NCI-H187 (cell line): ENCODE results near the gene SAMD4B.

Experiments used
- DNase-seq, 2 experiments: peaks; one replicate each; lab custom pipeline; 2025; lab: John Stamatoyannopoulos, UW

SAMD4B gene

GRCh38 chr19:39409208-39410016 lies 67.2 kb downstream of the SAMD4B start:
- peak; percentile 60 to 89 for DNase-seq

DNA sequence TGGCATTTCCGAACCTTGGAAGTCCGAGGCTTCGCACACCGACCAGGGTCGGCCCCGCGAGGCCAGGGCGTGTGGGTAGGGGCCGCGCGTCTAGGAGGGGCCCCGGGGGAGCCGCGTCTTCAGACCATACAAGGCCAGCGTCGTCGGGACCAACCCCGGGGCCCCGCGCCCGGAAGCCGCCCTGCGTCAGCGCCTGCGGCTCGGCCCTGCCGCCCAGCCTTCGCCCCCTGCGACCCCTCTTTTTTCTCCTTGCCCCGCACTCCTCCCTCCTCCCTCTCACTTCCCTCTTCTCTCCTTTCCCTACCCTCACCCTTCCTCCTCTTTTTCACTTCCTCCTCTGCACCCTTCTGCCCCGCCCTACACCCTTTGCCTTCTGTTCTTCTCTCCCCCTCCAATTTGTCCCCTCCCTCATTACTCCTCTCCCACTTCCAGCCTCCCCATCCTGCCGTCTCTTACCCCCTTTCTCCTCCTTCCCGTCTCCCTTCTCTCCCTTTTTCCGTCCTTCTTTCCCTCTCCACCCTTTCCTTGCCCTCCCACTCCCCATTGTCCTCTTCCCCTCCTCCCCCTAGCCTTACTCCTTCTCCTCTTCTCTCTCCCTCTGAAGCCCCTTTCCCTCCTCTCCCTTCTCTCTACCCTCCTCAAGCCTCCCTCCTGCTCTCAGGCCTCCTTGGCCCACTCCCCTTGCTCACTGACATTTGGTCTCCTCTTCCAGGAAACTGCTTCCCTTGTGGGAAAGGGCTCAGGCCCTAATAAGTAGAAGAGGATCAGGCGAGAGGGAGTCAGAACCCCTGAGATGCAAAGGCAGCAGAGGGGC lies 68.0 kb downstream of the SAMD4B start:
- no peak for DNase-seq

DNA sequence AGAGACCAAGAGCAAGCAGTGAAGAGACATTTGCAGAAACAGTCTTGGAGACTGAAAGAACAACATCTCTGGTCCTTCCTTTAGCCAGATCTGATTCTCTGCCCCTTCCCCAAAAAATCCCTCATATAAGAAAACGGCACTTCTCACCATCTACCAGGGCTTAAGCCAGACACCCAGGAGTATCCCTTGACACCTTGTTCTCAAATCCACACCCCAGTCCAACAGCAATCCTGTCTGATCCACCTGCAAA lies 68.5 kb downstream of the SAMD4B start:
- DNase-seq = no peak

DNA sequence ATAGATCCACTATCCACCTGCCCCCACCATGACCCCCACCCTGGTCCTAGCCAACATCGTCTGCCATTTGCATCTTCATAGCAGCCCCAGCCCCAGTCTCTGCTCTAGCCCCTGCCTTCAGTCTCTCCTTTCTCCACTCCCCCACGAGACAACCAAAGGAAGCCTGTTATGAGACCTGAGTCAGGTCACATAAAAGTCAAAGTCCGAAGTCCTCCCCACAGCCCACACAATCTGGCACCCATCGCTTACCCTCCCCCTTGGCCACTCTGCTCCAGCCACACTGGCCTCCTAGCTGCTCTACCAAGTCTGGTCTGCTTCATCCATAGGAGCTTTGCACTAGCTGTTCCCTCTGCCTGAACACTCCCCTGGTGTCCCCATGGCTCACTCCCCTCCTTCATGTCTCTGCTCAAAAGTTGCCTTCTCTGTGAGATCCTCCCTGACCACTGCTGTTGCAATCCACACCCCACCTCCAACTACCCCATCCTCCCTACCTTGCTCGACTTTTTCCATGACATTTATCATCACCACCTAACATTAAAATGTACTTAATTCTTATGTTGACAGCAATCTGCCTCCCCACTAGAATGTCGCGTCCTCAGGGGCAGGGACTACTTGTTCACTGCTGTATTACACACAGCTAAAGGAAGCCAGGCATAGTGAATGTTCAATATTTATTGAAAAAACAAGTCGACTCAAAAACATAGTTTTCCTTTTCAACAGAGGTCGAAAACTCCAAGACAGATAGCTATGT lies 69.0 kb downstream of the SAMD4B start:
- no peak for DNase-seq

DNA sequence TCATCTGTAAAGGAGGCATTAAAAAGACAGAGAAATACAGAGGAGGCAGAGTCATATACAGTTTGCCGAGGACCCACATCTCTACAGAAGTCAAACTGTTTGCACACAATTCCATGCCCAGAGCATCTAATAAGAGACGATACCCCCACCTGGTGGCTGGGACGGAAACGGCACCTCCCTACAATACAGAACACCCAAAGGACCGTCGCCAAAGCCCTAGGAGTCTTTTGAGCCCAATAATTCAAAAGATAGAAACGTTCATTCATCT lies 69.5 kb downstream of the SAMD4B start:
- DNase-seq = peak; percentile 88 to 99

DNA sequence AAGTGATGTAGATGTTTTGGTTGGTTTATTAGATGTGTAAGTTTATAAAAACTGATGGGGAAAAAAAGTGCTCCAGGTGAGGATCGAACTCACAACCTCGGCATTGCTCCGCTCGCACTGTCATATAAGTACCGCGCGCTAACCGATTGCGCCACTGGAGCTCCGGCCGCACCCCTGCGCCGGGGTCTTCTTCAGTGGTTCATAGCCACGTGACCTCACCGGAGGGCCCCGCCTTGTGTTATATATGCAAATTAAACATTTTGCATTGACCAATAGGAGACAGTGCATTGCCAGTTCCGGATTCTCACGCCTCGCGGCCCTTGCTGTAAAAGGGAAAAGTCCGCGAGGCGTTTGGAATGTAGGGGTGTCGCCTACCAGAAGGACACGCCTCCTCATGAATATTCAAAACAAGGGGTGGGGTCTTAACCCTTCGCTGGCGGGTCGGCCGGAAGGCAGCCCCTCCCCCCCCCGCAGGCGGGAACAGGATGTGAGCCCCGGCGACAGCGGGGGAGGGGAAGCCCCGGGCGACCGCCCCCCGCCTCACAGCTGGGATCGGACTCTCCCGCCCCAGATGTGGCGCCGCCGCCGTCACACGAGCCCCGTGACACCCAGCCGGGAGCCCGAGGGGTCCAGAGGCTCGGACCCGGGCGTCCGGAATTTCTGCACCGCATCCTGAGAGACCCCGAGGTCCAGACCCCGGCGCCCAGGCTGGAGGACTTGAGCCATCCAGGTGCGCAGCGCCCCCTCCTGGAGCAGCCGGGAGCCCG lies 70.1 kb downstream of the SAMD4B start, which contains the start of gene PLEKHG2:
Gene PLEKHG2, plus strand, starts transcription at position 570 of the 767 bp plus-strand sequence. CDS start 1,418 bp downstream, outside the sequence.
- DNase-seq = peak; percentile 97 to 99

GRCh38 chr19:39412867-39413271 lies 70.6 kb downstream of the SAMD4B start:
- DNase-seq = no peak

- DNase-seq = peak in 1 of 2 experiments; percentile 25
Observed at GRCh38 chr19:39413272-39413910, 71.2 kb downstream of the SAMD4B start.

DNA sequence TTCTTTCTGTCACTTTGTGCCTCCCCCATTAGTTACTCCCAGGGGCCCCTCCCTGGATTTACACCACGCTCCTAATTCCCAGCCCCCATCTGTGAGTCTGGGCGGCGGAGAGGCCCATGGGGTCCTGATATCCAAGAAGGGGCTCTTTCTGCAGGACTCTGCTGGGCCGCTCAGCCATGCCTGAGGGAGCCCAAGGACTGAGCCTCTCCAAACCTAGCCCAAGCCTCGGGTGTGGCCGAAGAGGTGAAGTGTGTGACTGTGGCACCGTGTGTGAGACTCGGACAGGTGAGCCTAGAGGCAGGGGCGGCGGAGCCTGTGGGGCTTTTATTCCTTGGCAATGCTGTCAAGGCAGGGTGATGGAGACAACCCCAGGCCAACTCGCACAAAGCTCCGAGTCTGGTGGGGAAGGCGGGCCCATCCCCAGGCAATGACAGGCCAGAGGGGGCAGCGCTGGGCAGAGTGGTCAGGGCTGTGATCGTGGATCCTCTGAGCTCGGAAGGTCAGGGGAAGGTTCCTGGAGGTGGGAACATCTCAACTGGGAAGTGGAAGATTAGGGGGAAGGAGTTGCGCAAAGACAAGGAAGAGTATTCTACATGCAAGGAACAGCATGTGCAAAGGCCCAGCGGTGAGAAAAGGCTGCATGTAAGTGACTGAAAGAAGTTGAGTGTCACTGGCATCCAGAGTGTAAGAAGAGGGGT lies 71.8 kb downstream of the SAMD4B start:
- DNase-seq = no peak

DNA sequence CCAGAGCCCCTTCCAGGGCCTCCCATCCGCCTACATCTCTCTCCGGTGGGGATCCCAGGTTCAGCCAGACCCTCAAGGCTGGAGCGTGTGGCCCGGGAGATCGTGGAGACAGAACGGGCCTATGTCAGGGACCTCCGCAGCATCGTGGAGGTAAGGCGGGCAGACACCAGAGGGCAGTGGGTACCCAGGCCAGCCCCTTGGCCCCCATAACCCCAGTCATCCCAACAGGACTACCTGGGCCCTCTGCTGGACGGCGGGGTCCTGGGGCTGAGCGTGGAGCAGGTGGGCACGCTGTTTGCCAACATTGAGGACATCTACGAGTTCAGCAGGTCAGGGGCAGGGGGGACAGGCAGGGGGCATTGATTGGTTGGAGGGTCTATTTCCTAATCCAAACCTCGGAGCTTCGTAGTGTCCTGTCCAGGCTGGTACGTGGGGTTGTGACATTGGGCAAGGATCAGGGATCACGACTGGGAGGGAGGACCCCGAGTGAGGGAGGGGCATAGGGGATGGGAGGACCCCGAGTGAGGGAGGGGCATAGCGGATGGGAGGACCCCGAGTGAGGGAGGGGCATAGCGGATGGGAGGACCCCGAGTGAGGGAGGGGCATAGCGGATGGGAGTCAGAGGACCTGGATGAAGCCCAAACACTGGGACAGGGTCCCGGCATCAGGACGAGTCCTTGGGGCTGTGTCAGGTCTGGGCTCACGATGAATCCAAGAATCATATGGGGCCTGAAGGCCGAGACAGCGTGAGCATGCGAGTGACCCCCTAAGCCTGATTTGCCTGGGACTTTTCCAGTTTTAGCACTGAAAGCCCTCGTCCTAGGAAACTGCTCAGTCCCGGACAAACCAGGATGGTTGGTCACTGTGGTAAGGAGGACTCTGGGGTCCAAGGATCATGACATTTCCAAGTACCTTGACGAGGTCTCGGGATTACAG lies 73.2 kb downstream of the SAMD4B start:
- DNase-seq = no peak

GRCh38 chr19:39416152-39417120 lies 74.2 kb downstream of the SAMD4B start:
- DNase-seq = no peak

GRCh38 chr19:39417463-39418181 lies 75.4 kb downstream of the SAMD4B start:
- no peak for DNase-seq

DNA sequence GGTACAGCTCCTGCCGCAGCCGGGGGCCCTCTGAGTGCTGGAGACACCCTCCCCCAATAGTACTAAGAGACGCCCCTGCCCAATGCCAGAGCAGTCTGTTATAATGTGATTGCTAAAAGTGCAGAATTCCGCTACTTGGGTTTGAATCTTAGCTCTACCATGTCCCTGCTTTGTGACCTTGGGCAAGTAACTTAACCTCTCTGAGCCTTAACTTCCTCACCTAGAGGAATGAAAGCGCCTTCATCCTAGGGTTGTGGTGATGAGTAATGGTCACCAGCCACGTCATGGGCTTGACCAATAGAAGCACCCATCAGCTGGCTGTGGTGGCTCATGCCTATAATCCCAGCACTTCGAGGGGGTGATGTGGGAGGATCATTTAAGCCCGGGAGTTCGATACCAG lies 76.8 kb downstream of the SAMD4B start:
- DNase-seq = no peak

- DNase-seq = no peak
Observed at GRCh38 chr19:39420769-39421168, 78.5 kb downstream of the SAMD4B start.

DNA sequence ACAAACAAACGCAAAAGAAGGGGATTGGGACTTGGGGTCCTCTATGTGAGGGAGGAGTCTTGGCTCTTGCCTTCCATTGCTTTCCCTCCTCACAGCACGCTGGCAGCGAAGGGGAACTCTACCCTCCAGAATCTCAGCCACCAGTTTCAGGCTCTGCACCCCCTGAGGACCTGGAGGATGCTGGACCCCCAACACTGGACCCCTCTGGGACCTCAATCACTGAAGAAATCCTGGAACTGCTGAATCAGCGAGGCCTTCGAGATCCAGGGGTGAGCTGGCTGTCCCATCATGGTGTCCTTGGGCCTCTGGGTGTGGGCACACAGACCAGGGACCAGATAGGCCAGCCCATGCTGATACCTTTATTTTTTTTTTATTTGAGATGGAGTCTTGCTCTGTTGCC lies 79.8 kb downstream of the SAMD4B start:
- no peak for DNase-seq

GRCh38 chr19:39423258-39424086 lies 81.3 kb downstream of the SAMD4B start:
- DNase-seq = no peak

DNA sequence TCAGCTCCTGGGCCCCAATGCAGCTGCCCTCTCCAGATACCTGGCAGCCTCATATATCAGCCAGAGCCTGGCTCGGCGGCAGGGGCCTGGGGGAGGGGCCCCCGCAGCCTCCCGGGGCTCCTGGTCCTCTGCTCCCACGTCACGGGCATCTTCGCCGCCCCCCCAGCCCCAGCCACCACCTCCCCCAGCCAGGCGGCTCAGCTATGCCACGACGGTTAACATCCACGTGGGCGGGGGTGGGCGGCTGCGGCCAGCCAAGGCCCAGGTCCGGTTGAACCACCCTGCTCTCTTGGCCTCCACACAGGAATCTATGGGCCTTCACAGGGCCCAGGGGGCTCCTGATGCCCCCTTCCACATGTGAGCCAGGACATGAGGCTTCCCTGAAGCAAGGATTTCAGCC lies 82.7 kb downstream of the SAMD4B start:
- no peak for DNase-seq
